ENCODE data around the gene GCNT2.
"Not testable (repeated sequence)": the region's sequence is repeated elsewhere in the genome, so short reads cannot be mapped to it uniquely, and the experiment has no call there.

Gene GCNT2

DNA sequence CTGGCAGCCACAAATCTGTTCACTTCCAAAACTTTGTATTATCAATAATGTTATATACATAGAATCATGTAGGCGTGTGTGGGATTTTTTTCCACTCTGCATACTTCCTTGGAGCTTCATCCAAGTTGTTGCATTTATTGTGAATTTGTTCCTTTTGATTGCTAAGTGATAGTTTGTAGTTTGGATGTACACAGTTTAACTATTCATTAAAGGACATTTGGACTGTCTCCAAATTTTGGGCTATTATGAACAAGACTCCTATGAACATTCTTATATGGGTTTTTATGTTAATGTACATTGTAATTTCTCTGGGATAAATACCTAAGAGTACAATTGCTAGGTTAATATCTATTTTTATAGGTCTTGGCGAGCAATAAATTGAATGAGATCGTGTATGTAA lies 36.2 kb upstream of the GCNT2 start:
- Histone ChIP-seq H3F3A (ENCODE audit: insufficient read depth, low read length) (no peaks in the 10 kb centered on the region), H2AFZ (ENCODE audit: low read length) (no peak overlapping the region), H3K9me3 (ENCODE audit: low read length) (no peaks in the 10 kb centered on the region), H3K9ac (ENCODE audit: low read length) (no peak overlapping the region), H3K79me2 (ENCODE audit: insufficient read depth, low read length) (no peaks in the 10 kb centered on the region), H3K4me2 (ENCODE audit: low read length) (no peak overlapping the region), H3K9me2 (ENCODE audit: low read depth, low read length) (no peaks in the 10 kb centered on the region), H3K36me3 (ENCODE audit: insufficient read depth, low read length) (no peaks in the 10 kb centered on the region), H3K27me3 (ENCODE audit: insufficient read depth, low read length) (no peaks in the 10 kb centered on the region; the same call in 1 of the 2 replicates), H4K20me1 (ENCODE audit: insufficient read depth, low read length) (no peaks in the 10 kb centered on the region), H3K4me1 (ENCODE audit: insufficient read depth, low read length, severe bottlenecking) (no peaks in the 10 kb centered on the region), H3K4me3 (ENCODE audit: low read depth, low read length, poor library complexity, severe bottlenecking) (no peak overlapping the region), H3K27ac (ENCODE audit: low read depth, low read length, poor library complexity, severe bottlenecking) (no peak overlapping the region)
- TF ChIP-seq EZH2 (IDR thresholded peaks at IDR 0.05; ENCODE audit: borderline replicate concordance, low read length), result no peak
- TF ChIP-seq, protein P1, sequence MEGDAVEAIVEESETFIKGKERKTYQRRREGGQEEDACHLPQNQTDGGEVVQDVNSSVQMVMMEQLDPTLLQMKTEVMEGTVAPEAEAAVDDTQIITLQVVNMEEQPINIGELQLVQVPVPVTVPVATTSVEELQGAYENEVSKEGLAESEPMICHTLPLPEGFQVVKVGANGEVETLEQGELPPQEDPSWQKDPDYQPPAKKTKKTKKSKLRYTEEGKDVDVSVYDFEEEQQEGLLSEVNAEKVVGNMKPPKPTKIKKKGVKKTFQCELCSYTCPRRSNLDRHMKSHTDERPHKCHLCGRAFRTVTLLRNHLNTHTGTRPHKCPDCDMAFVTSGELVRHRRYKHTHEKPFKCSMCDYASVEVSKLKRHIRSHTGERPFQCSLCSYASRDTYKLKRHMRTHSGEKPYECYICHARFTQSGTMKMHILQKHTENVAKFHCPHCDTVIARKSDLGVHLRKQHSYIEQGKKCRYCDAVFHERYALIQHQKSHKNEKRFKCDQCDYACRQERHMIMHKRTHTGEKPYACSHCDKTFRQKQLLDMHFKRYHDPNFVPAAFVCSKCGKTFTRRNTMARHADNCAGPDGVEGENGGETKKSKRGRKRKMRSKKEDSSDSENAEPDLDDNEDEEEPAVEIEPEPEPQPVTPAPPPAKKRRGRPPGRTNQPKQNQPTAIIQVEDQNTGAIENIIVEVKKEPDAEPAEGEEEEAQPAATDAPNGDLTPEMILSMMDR (IDR thresholded peaks at IDR 0.05; ENCODE audit: low read length), result no peak

DNA sequence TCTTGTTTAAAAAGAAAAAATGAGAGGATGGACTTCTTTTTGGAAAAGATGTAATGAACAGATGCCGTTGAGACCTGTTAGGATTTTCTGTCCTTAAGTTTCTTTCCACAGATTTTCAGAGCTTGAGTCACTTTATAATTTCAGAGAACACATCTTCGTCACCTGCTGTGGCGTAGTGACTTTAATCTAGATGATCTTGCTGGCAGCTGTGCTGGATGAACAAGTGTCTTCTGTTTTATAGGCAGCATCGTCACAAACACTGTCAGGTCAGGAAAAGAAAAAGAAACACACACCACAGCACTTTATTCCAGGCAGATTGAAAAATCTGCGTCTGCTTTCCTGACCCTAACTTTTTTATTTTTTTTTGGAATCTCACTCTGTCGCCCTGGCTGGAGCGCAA lies 35.7 kb upstream of the GCNT2 start:
- Histone ChIP-seq H3K27ac (ENCODE audit: low read depth, low read length, poor library complexity, severe bottlenecking) (no peak overlapping the region), H2AFZ (ENCODE audit: low read length) (no peak overlapping the region), H3F3A (ENCODE audit: insufficient read depth, low read length) (no peaks in the 10 kb centered on the region), H3K9me3 (ENCODE audit: low read length) (no peaks in the 10 kb centered on the region), H3K9ac (ENCODE audit: low read length) (no peak overlapping the region), H3K27me3 (ENCODE audit: insufficient read depth, low read length) (no peaks in the 10 kb centered on the region; the same call in 1 of the 2 replicates), H3K36me3 (ENCODE audit: insufficient read depth, low read length) (no peaks in the 10 kb centered on the region), H3K79me2 (ENCODE audit: insufficient read depth, low read length) (no peaks in the 10 kb centered on the region), H4K20me1 (ENCODE audit: insufficient read depth, low read length) (no peaks in the 10 kb centered on the region), H3K4me1 (ENCODE audit: insufficient read depth, low read length, severe bottlenecking) (no peaks in the 10 kb centered on the region), H3K9me2 (ENCODE audit: low read depth, low read length) (no peaks in the 10 kb centered on the region), H3K4me2 (ENCODE audit: low read length) (no peak overlapping the region), H3K4me3 (ENCODE audit: low read depth, low read length, poor library complexity, severe bottlenecking) (no peak overlapping the region)
- no peak for TF ChIP-seq EZH2 (IDR thresholded peaks at IDR 0.05; ENCODE audit: borderline replicate concordance, low read length)
- TF ChIP-seq, protein P1 (IDR thresholded peaks at IDR 0.05; ENCODE audit: low read length), result no peak

DNA sequence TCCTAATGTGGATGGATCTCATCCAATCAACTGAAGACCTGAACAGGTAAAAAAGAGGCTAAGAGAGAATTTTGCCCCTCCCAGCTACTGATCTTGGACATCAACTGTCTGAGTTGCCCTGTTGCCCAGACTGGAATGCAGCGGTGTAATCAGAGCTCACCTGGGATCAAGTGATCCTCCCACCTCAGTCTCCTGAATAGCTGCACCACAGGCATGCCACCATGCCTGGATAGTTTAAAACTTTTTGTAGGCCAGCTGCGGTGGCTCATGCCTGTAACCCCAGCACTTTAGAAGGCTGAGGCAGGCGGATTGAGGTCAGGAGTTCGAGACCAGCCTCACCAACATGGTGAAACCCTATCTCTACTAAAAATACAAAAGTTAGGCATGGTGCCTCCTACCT lies 34.9 kb upstream of the GCNT2 start:
- Histone ChIP-seq H3K4me1 (ENCODE audit: insufficient read depth, low read length, severe bottlenecking) (no peaks in the 10 kb centered on the region), H3K27me3 (ENCODE audit: insufficient read depth, low read length) (no peaks in the 10 kb centered on the region; the same call in 1 of the 2 replicates), H3K79me2 (ENCODE audit: insufficient read depth, low read length) (no peaks in the 10 kb centered on the region), H3K27ac (ENCODE audit: low read depth, low read length, poor library complexity, severe bottlenecking) (no peak overlapping the region), H3K36me3 (ENCODE audit: insufficient read depth, low read length) (no peaks in the 10 kb centered on the region), H3K4me2 (ENCODE audit: low read length) (no peak overlapping the region), H3K9me3 (ENCODE audit: low read length) (no peaks in the 10 kb centered on the region), H4K20me1 (ENCODE audit: insufficient read depth, low read length) (no peaks in the 10 kb centered on the region), H3F3A (ENCODE audit: insufficient read depth, low read length) (no peaks in the 10 kb centered on the region), H3K4me3 (ENCODE audit: low read depth, low read length, poor library complexity, severe bottlenecking) (no peak overlapping the region), H3K9me2 (ENCODE audit: low read depth, low read length) (no peaks in the 10 kb centered on the region), H2AFZ (ENCODE audit: low read length) (no peak overlapping the region), H3K9ac (ENCODE audit: low read length) (no peak overlapping the region)
- TF ChIP-seq, protein P1 (IDR thresholded peaks at IDR 0.05; ENCODE audit: low read length), result no peak
- no peak for TF ChIP-seq EZH2 (IDR thresholded peaks at IDR 0.05; ENCODE audit: borderline replicate concordance, low read length)

DNA sequence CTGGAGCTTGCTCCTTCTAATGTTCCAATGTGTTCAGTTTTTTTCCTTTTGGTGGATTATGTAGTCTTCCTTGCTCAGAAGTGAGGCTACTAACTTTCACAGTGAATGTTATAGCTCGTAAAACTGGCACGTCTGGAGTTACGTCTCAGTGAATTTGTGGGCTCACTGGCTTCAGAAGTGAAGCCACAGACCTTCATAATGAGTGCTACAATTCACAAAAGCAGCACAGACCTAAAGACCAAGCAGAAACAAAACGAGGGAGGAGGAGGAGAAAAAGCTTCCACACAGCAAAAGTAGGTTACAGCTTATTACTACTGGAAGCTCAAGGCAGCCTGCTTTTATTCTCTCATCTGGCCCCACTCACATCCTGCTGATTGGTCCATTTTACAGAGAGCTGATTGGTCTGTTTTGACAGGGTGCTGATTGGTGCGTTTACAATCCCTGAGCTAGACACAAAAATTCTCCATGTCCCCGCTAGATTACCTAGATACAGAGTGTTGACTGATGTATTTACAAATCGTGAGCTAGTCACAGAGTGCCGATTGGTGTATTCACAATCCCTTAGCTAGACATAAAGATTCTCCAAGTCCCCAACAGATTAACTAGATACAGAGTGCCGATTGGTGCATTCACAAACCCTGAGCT lies 34.1 kb upstream of the GCNT2 start:
- not testable (repeated sequence) for H2AFZ ChIP-seq (ENCODE audit: low read length); H3K27me3 ChIP-seq (ENCODE audit: insufficient read depth, low read length); H3F3A ChIP-seq (ENCODE audit: insufficient read depth, low read length); H3K9ac ChIP-seq (ENCODE audit: low read length); H4K20me1 ChIP-seq (ENCODE audit: insufficient read depth, low read length); H3K9me3 ChIP-seq (ENCODE audit: low read length); H3K4me3 ChIP-seq (ENCODE audit: low read depth, low read length, poor library complexity, severe bottlenecking); H3K9me2 ChIP-seq (ENCODE audit: low read depth, low read length); H3K79me2 ChIP-seq (ENCODE audit: insufficient read depth, low read length); H3K4me1 ChIP-seq (ENCODE audit: insufficient read depth, low read length, severe bottlenecking); H3K27ac ChIP-seq (ENCODE audit: low read depth, low read length, poor library complexity, severe bottlenecking); H3K4me2 ChIP-seq (ENCODE audit: low read length); H3K36me3 ChIP-seq (ENCODE audit: insufficient read depth, low read length)
